Mesothelial cell of epicardium (in vitro differentiated cells): ENCODE data around the gene FAM118A. TPM values are rescaled to one million over a fixed set of nuclear protein-coding genes. Genes with fewer than 3 reads are reported as not detected.

Experiments
- DNase-seq, 2 experiments: peaks; one replicate each; pipeline ENCODE4 v3.0.0; 2021; ENCODE audit warnings: low spot score in 2 of 2; ENCODE audit not compliant: unreplicated experiment in 2 of 2
- H3K27ac Mint-ChIP-seq: 2 replicates; pipeline ENCODE4 v1.8.0; 2021; ENCODE audit warnings: mixed read lengths
- H3K27me3 Mint-ChIP-seq: 2 replicates; pipeline ENCODE4 v1.8.0; 2021; ENCODE audit warnings: low read depth, mixed read lengths
- H3K36me3 Mint-ChIP-seq: 2 replicates; pipeline ENCODE4 v1.8.0; 2021; ENCODE audit warnings: mixed read lengths
- H3K4me1 Mint-ChIP-seq: 2 replicates; pipeline ENCODE4 v1.8.0; 2021; ENCODE audit warnings: mixed read lengths
- H3K4me3 Mint-ChIP-seq: 2 replicates; pipeline ENCODE4 v1.8.0; 2021; ENCODE audit warnings: mild to moderate bottlenecking, moderate library complexity, mixed read lengths
- H3K9me3 Mint-ChIP-seq: 2 replicates; pipeline ENCODE4 v1.8.0; 2021; ENCODE audit warnings: mixed read lengths
- total RNA-seq: library from RNA; stranded (reverse); gene quantifications from 3 replicates; pipeline ENCODE4 v1.2.1, GENCODE V29; 2021
- TF ChIP-seq, protein P1 (sequence below): fragments of 200-600 bp; sonication (generic); IDR thresholded peaks from one replicate; pipeline ENCODE4 v1.5.0; 2021; ENCODE audit warnings: antibody characterized with exemption; ENCODE audit not compliant: unreplicated experiment

FAM118A gene
- total RNA-seq, 1 donor from 2014 or later, result 235 TPM

DNA sequence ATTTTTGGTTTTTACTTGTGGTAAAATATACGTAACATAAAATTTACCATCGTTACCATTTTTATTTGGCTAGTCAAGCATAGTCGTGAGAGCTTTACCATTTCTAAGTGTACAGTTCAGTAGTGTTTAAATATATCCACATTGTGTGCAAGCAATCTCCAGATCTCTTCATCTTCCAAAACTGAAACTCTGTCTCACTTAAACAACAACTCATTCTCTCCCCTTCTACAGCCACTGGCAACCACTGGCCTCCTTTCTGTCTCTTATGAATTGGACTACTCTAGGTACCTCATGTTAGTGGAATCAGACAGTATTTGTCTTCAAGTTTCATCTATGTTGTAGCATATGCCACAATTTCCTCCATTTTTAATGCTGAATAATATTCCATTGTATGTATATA, 66.3 kb downstream of the FAM118A start:
- no peak overlapping the region for H3K4me3 Mint-ChIP-seq
- no peak overlapping the region for H3K27ac Mint-ChIP-seq
- no peaks in the 10 kb centered on the region for H3K27me3 Mint-ChIP-seq
- H3K4me1 Mint-ChIP-seq, result no peaks in the 10 kb centered on the region
- H3K36me3 Mint-ChIP-seq, result peaks cover 2% of the 10 kb centered on the region
- H3K9me3 Mint-ChIP-seq, result peaks cover 23% of the 10 kb centered on the region
- DNase-seq, result no peak
- TF ChIP-seq, protein P1, sequence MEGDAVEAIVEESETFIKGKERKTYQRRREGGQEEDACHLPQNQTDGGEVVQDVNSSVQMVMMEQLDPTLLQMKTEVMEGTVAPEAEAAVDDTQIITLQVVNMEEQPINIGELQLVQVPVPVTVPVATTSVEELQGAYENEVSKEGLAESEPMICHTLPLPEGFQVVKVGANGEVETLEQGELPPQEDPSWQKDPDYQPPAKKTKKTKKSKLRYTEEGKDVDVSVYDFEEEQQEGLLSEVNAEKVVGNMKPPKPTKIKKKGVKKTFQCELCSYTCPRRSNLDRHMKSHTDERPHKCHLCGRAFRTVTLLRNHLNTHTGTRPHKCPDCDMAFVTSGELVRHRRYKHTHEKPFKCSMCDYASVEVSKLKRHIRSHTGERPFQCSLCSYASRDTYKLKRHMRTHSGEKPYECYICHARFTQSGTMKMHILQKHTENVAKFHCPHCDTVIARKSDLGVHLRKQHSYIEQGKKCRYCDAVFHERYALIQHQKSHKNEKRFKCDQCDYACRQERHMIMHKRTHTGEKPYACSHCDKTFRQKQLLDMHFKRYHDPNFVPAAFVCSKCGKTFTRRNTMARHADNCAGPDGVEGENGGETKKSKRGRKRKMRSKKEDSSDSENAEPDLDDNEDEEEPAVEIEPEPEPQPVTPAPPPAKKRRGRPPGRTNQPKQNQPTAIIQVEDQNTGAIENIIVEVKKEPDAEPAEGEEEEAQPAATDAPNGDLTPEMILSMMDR, result no peak

DNA sequence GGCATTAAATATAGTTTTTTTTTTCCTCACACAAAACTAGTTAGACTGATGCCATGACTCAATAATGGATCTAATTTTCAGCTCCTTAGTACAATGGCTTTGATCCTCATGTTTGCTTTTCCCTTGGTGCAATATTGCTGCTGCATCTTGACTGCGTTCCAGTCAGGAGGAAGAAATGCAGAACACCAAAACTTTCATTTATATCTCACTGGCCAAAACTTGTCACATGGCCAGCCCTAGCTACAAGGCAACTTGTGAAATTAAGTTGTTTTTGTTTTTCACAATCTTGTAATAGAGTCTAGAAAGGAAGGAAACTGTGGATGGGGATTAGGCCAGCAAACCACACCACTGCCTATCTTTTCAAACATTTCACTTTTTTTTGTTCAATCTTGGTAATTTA, 67.0 kb downstream of the FAM118A start:
- peaks cover 23% of the 10 kb centered on the region for H3K9me3 Mint-ChIP-seq
- no peak overlapping the region for H3K4me3 Mint-ChIP-seq
- TF ChIP-seq, protein P1, result no peak
- H3K4me1 Mint-ChIP-seq, result no peaks in the 10 kb centered on the region
- H3K27ac Mint-ChIP-seq, result no peak overlapping the region
- H3K36me3 Mint-ChIP-seq, result peaks cover 2% of the 10 kb centered on the region
- H3K27me3 Mint-ChIP-seq, result no peaks in the 10 kb centered on the region
- no peak for DNase-seq

DNA sequence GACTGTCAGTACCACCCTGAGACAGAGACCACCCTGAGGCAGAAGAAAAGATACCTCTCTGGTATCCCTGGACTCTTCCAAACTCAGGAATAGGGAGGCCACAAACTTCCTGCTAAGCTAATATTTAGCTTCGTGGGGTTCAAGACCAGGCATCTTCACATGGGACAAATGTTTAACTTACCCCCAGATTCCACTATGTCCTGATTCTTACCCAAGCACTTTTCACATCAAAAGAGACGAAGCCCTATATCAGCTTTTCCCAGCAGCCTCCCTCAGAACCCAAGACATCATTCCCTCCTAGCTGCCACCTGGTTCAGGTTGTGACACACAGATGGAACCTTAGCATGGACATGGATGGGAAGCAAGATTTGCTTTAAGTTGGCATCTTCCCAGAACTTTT, 71.6 kb downstream of the FAM118A start:
- Mint-ChIP-seq H3K9me3 (no peaks in the 10 kb centered on the region), H3K27me3 (peaks cover 2% of the 10 kb centered on the region), H3K4me1 (no peaks in the 10 kb centered on the region), H3K27ac (no peak overlapping the region), H3K4me3 (no peak overlapping the region), H3K36me3 (no peaks in the 10 kb centered on the region)
- TF ChIP-seq, protein P1, result no peak
- no peak for DNase-seq

DNA sequence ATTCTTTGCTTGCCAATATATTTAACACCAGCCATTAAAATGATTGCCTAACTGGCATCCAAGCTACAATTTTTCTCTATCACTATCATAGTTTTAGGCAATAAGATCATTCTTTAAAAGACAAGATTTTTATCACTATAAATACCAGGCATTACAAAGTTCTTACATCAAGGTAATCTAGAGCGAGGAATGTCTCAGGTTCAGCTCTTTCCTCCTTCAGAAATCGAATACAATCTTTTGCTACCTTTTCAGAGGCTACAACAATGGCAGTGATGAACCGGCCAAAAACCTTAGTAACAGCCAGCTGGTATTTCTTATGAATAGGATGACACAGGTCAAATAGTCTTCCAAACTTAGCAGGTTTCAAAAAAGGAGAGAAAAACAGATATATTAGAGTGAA, 79.8 kb downstream of the FAM118A start:
- DNase-seq, result no peak
- Mint-ChIP-seq H3K4me3 (no peak overlapping the region), H3K9me3 (no peaks in the 10 kb centered on the region), H3K4me1 (peaks cover 7% of the 10 kb centered on the region), H3K27ac (peak overlapping the region; percentile 34), H3K27me3 (peaks cover 2% of the 10 kb centered on the region), H3K36me3 (no peaks in the 10 kb centered on the region)
- TF ChIP-seq, protein P1, result no peak

Other genes with a start within 250 kb of the FAM118A start
- 45.8 to 54.6 TPM (median 52.9 TPM) in 3 replicates for gene NUP50, start 146.0 kb upstream of the FAM118A start, total RNA-seq
- gene KIAA0930, start 69.0 kb upstream of the FAM118A start, total RNA-seq, result 31.1 to 32.1 TPM (median 31.4 TPM) in 3 replicates
- 0.59 to 0.87 TPM (median 0.84 TPM) in 3 replicates for gene UPK3A, start 25.0 kb upstream of the FAM118A start, total RNA-seq
- gene SMC1B, start 103.7 kb downstream of the FAM118A start, total RNA-seq, result 0.07 TPM in 1 of 3 replicates, not detected in the others
- gene RIBC2, start 103.8 kb downstream of the FAM118A start, total RNA-seq, result 2.0 to 2.5 TPM (median 2.1 TPM) in 3 replicates
- gene FBLN1, start 192.9 kb downstream of the FAM118A start, total RNA-seq, result 283 to 297 TPM (median 296 TPM) in 3 replicates